Neural progenitor cell (in vitro differentiated cells): Measurements from ENCODE around the gene HTR6.
A peak's percentile ranks its signal among the peaks of the same experiment; 100 is the strongest.

Experiments used
- EZH2 ChIP-seq: fragments of 200-600 bp; sonication (generic); IDR thresholded peaks from 2 replicates; pipeline ENCODE4 v1.6.1; 2017; ENCODE audit warnings: antibody characterized with exemption, mild to moderate bottlenecking, moderate library complexity
- EZH2phosphoT487 ChIP-seq: fragments of 200-600 bp; sonication (generic); IDR thresholded peaks from 2 replicates; pipeline ENCODE4 v1.6.1; 2017; ENCODE audit warnings: antibody characterized with exemption
- TF ChIP-seq, protein P1 (sequence below): fragments of 200-600 bp; sonication (generic); IDR thresholded peaks from 2 replicates; pipeline ENCODE4 v1.5.1; 2017; ENCODE audit warnings: antibody characterized with exemption, mild to moderate bottlenecking

DNA sequence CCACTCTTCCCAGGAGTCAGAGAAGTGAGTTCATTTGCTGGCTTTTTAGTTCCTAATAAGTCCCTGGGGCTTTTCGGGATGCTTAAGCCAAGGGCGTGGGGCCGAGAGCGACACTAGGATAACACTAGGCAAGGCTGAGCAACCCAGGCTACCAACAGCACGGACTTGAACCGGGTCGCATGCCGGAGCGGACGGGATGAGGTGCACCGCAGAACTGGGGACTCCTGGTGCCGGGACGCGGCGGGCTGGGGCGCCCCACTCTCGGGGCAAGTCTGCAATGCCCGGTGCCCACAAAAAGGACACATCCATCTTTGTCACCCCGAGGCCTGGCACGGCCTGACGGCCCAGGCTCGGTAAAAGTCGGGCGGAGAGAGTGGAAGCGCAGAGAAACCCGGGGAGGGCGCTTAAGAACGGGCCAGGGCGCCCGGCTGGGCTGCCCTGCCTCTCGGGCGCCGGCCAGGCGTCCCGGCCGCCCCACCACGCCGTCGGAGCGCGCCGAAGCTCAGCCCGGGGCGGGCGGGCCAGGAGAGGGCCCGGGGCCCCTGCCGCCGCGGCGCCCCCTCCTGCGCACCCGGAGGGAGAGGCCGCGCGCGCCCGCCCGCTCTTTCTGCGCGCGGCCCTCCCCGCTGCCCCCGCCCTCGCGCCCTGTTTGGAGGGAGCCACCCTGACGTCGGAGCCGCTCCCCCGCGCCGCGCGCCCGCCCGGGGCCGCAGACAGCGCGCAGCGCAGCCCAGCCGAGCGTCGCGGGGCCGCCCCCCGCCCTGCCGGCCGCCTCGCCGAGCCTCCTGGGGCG is 20.9 kb upstream of the HTR6 start, which contains the start of gene NBL1:
- TF ChIP-seq, protein P1, sequence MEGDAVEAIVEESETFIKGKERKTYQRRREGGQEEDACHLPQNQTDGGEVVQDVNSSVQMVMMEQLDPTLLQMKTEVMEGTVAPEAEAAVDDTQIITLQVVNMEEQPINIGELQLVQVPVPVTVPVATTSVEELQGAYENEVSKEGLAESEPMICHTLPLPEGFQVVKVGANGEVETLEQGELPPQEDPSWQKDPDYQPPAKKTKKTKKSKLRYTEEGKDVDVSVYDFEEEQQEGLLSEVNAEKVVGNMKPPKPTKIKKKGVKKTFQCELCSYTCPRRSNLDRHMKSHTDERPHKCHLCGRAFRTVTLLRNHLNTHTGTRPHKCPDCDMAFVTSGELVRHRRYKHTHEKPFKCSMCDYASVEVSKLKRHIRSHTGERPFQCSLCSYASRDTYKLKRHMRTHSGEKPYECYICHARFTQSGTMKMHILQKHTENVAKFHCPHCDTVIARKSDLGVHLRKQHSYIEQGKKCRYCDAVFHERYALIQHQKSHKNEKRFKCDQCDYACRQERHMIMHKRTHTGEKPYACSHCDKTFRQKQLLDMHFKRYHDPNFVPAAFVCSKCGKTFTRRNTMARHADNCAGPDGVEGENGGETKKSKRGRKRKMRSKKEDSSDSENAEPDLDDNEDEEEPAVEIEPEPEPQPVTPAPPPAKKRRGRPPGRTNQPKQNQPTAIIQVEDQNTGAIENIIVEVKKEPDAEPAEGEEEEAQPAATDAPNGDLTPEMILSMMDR = no peak
- TF ChIP-seq EZH2phosphoT487 = peak; percentile 90
- peak; percentile 91 for TF ChIP-seq EZH2
